ENCODE data around the gene CD163L1. TPM values are rescaled to one million over a fixed set of nuclear protein-coding genes. Genes with fewer than 3 reads are reported as not detected.

Gene CD163L1
- total RNA-seq, 2 experiments from 2014 or later = not detected

DNA sequence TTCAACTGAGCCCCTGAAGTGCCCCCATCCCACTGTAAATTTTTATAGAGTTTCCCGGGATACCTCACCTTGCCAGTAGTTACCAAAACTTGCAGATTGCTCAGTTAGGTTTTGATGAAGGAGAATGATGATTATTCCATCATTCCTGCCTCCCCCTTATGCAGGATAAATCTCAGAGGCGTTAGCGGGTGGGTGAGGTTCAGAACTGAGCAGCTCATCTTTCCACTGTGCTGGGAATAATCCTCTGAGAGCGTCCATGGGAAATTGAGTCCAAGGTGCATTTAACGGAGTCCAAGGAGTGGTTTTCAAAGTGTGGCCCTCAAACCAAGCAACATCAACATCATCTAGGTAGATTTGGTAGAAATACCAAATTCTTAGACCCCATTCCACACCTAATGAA, 121.4 kb downstream of the CD163L1 start:
- Mint-ChIP-seq H3K27me3 (peaks cover 2% of the 10 kb centered on the region), H3K4me1 (no peaks in the 10 kb centered on the region), H3K9me3 (no peaks in the 10 kb centered on the region), H3K27ac (no peak overlapping the region), H3K4me3 (no peak overlapping the region), H3K36me3 (no peaks in the 10 kb centered on the region)
- no peak for DNase-seq

DNA sequence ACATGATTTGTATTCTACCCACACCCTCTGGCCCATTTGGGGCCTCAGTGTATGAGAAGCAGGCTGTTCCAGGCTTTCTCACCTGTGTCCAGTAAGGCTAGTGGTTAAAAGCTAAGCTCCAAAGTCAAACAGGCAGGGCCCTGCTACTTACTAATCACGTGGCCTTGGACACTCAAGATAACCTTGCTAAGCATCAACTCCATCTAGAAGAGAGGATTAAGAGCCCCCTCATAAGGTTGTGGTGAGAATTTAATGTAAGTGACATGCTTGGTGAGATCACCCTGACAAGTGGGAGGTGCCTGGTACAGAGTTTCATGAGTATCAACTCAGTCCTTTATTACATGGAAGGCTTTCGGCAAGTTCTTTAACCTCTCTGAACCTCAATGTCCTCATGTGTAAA, 122.3 kb downstream of the CD163L1 start:
- no peak overlapping the region for H3K27ac Mint-ChIP-seq

DNA sequence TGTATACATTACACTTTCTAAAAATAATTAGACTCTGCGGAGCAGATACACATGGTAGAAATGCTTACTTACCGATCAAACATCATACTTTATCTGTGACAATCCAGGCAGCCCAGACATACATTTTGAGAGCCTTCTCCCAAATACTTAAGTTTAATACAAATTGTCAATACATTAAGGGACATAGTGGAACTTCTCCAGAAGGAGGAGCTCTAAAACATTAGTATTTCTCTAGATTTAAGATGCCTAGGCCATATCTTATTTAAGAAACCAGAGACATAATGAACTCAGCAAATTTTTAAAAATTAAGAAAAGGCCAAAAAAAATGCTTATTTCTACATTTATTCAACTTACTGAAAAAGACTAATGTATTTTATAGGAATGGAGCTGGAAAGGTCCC, 124.0 kb downstream of the CD163L1 start:
- H3K27me3 Mint-ChIP-seq = no peaks in the 10 kb centered on the region
- H3K36me3 Mint-ChIP-seq = no peaks in the 10 kb centered on the region
- H3K4me3 Mint-ChIP-seq = no peak overlapping the region
- no peaks in the 10 kb centered on the region for H3K9me3 Mint-ChIP-seq
- no peaks in the 10 kb centered on the region for H3K4me1 Mint-ChIP-seq
- DNase-seq = no peak
- H3K27ac Mint-ChIP-seq = no peak overlapping the region

More for the DNA sequence above, 122.3 kb downstream of the CD163L1 start:
- Mint-ChIP-seq H3K4me1 (no peaks in the 10 kb centered on the region), H3K9me3 (no peaks in the 10 kb centered on the region), H3K36me3 (no peaks in the 10 kb centered on the region), H3K27me3 (no peaks in the 10 kb centered on the region), H3K4me3 (no peak overlapping the region)
- DNase-seq = no peak

DNA sequence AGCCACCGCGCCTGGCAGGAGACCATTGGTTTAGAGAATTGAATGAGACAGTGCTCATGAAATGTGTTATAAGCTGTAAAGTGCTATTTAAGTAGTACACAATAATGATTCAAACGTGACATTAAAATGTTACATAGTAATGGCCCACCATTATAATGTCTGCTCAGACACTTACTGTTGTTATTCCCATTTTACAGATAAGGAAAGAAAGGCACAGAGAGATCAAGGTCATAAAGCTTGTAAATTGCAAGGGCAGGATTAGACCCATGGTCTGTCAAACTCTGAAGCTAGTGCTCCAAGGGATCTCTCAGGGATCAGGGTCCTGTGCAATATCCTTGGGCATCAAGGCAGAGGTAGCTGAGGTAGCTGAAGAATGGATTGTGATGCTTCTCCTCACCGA, 133.9 kb downstream of the CD163L1 start:
- Mint-ChIP-seq H3K4me3 (no peak overlapping the region), H3K9me3 (no peaks in the 10 kb centered on the region), H3K27me3 (no peaks in the 10 kb centered on the region), H3K27ac (no peak overlapping the region), H3K4me1 (no peaks in the 10 kb centered on the region), H3K36me3 (no peaks in the 10 kb centered on the region)
- DNase-seq = no peak

Other genes with a start within 250 kb of the CD163L1 start
- gene ACSM4, start 140.1 kb downstream of the CD163L1 start, total RNA-seq = not detected
- not detected for gene CD163, start 59.6 kb upstream of the CD163L1 start, total RNA-seq
- gene APOBEC1, start 221.8 kb upstream of the CD163L1 start, total RNA-seq = not detected